BLaER1 (cell line): ENCODE results near the gene TMBIM1.
"Not testable (repeated sequence)": the region's sequence is repeated elsewhere in the genome, so short reads cannot be mapped to it uniquely, and the experiment has no call there.

Source experiments
- H3K27ac ChIP-seq: shearing (Covaris generic); formaldehyde crosslinking; 2 replicates; pipeline ENCODE4 v1.8.1; 2022
- H3K27me3 ChIP-seq: shearing (Covaris generic); formaldehyde crosslinking; 2 replicates; pipeline ENCODE4 v1.8.1; 2022
- H3K36me3 ChIP-seq: shearing (Covaris generic); formaldehyde crosslinking; 2 replicates; pipeline ENCODE4 v1.8.1; 2022
- H3K4me1 ChIP-seq: shearing (Covaris generic); formaldehyde crosslinking; 2 replicates; pipeline ENCODE4 v1.8.1; 2022
- H3K4me2 ChIP-seq: shearing (Covaris generic); formaldehyde crosslinking; 2 replicates; pipeline ENCODE4 v1.8.1; 2022
- H3K4me3 ChIP-seq: shearing (Covaris generic); formaldehyde crosslinking; 2 replicates; pipeline ENCODE4 v1.8.1; 2022
- H3K9ac ChIP-seq: shearing (Covaris generic); formaldehyde crosslinking; 2 replicates; pipeline ENCODE4 v1.8.1; 2022
- H3K9me3 ChIP-seq: shearing (Covaris generic); formaldehyde crosslinking; 2 replicates; pipeline ENCODE4 v1.8.1; 2022
- H4K20me1 ChIP-seq: shearing (Covaris generic); formaldehyde crosslinking; 2 replicates; pipeline ENCODE4 v1.8.1; 2022
- Cebpa-rat ChIP-seq: shearing (Covaris generic); IDR thresholded peaks from 2 replicates; pipeline ENCODE4 v1.8.1; 2022

Gene TMBIM1

GRCh38 chr2:218274586-218274985 lies 17.7 kb downstream of the TMBIM1 start:
- H3K9ac ChIP-seq: no peak overlapping the region; the same call in 1 of the 2 replicates

GRCh38 chr2:218273908-218274249 lies 18.4 kb downstream of the TMBIM1 start:
- Histone ChIP-seq H3K4me2 (no peak overlapping the region), H3K4me3 (no peak overlapping the region), H3K9me3 (no peaks in the 10 kb centered on the region), H3K36me3 (peaks cover 54% of the 10 kb centered on the region), H3K27ac (no peak overlapping the region), H3K9ac (no peak overlapping the region), H3K4me1 (peaks cover 32% of the 10 kb centered on the region), H4K20me1 (peaks cover 8% of the 10 kb centered on the region), H3K27me3 (no peaks in the 10 kb centered on the region)
- no peak for TF ChIP-seq Cebpa-rat

More at GRCh38 chr2:218274586-218274985, 17.7 kb downstream of the TMBIM1 start:
- TF ChIP-seq Cebpa-rat: no peak
- H3K36me3 ChIP-seq: peaks cover 61% of the 10 kb centered on the region
- H3K4me1 ChIP-seq: peaks cover 27% of the 10 kb centered on the region
- no peak overlapping the region for H3K4me3 ChIP-seq
- H4K20me1 ChIP-seq: peaks cover under 1% of the 10 kb centered on the region; the same call in 1 of the 2 replicates
- H3K4me2 ChIP-seq: no peak overlapping the region
- no peaks in the 10 kb centered on the region for H3K27me3 ChIP-seq
- H3K27ac ChIP-seq: no peak overlapping the region
- no peaks in the 10 kb centered on the region for H3K9me3 ChIP-seq

GRCh38 chr2:218273214-218273907 lies 18.9 kb downstream of the TMBIM1 start:
- not testable (repeated sequence) for H3K4me3 ChIP-seq, H3K27me3 ChIP-seq, H3K27ac ChIP-seq, H3K9me3 ChIP-seq, H3K9ac ChIP-seq
- H4K20me1 ChIP-seq: peaks cover 13% of the 10 kb centered on the region
- peaks cover 37% of the 10 kb centered on the region for H3K4me1 ChIP-seq
- H3K36me3 ChIP-seq: peaks cover 49% of the 10 kb centered on the region
- H3K4me2 ChIP-seq: peak overlapping the region; percentile 94

- H3K4me1 ChIP-seq: peaks cover 39% of the 10 kb centered on the region
These were observed 19.6 kb downstream of the TMBIM1 start for GRCh38 chr2:218272531-218273212.

GRCh38 chr2:218271865-218272530 lies 20.3 kb downstream of the TMBIM1 start:
- peak overlapping the region; percentile 84; the same call in 1 of the 2 replicates for H3K4me3 ChIP-seq
- H4K20me1 ChIP-seq: peaks cover 25% of the 10 kb centered on the region
- H3K9ac ChIP-seq: no peak overlapping the region
- H3K4me1 ChIP-seq: peaks cover 39% of the 10 kb centered on the region
- H3K36me3 ChIP-seq: peaks cover 49% of the 10 kb centered on the region
- no peaks in the 10 kb centered on the region for H3K9me3 ChIP-seq
- H3K4me2 ChIP-seq: peak overlapping the region; percentile 94
- no peaks in the 10 kb centered on the region for H3K27me3 ChIP-seq
- no peak for TF ChIP-seq Cebpa-rat
- no peak overlapping the region for H3K27ac ChIP-seq

More at GRCh38 chr2:218272531-218273212, 19.6 kb downstream of the TMBIM1 start:
- Histone ChIP-seq H3K9ac (no peak overlapping the region), H3K27me3 (no peaks in the 10 kb centered on the region), H4K20me1 (peaks cover 18% of the 10 kb centered on the region), H3K36me3 (peaks cover 49% of the 10 kb centered on the region), H3K9me3 (no peaks in the 10 kb centered on the region), H3K4me2 (peak overlapping the region; percentile 94), H3K27ac (no peak overlapping the region), H3K4me3 (0 out of 2 replicates have a peak overlapping the region, but pooled peaks have one; percentile 84)
- no peak for TF ChIP-seq Cebpa-rat

GRCh38 chr2:218271487-218271797 lies 20.9 kb downstream of the TMBIM1 start:
- TF ChIP-seq Cebpa-rat: no peak
- H3K9me3 ChIP-seq: no peaks in the 10 kb centered on the region
- H3K4me3 ChIP-seq: peak overlapping the region; percentile 84
- peak overlapping the region; percentile 81 for H3K9ac ChIP-seq
- peak overlapping the region; percentile 55; the same call in 1 of the 2 replicates for H3K27ac ChIP-seq
- H3K27me3 ChIP-seq: no peaks in the 10 kb centered on the region
- peaks cover 49% of the 10 kb centered on the region for H3K36me3 ChIP-seq
- H3K4me1 ChIP-seq: peaks cover 39% of the 10 kb centered on the region
- H3K4me2 ChIP-seq: peak overlapping the region; percentile 94
- H4K20me1 ChIP-seq: peaks cover 31% of the 10 kb centered on the region

- H3K27me3 ChIP-seq: no peaks in the 10 kb centered on the region
- peaks cover 49% of the 10 kb centered on the region for H3K36me3 ChIP-seq
- peak overlapping the region; percentile 94 for H3K4me2 ChIP-seq
- H3K27ac ChIP-seq: peak overlapping the region; percentile 55
- TF ChIP-seq Cebpa-rat: no peak
- peaks cover 39% of the 10 kb centered on the region for H3K4me1 ChIP-seq
- peak overlapping the region; percentile 81 for H3K9ac ChIP-seq
- peak overlapping the region; percentile 84 for H3K4me3 ChIP-seq
- H3K9me3 ChIP-seq: no peaks in the 10 kb centered on the region
- H4K20me1 ChIP-seq: peaks cover 36% of the 10 kb centered on the region
These were observed 21.4 kb downstream of the TMBIM1 start for GRCh38 chr2:218270721-218271486.

GRCh38 chr2:218269900-218270720 lies 22.2 kb downstream of the TMBIM1 start, which contains the start of the genes AAMP and PNKD:
AAMP (minus strand) TSS chr2:218270137; CDS start chr2:218270086, 51 bp downstream.
PNKD (plus strand) TSS chr2:218270519; CDS start chr2:218270536, 17 bp downstream.
- peaks cover 49% of the 10 kb centered on the region for H3K36me3 ChIP-seq
- peaks cover 39% of the 10 kb centered on the region for H3K4me1 ChIP-seq
- no peaks in the 10 kb centered on the region for H3K9me3 ChIP-seq
- H3K4me3 ChIP-seq: peak within 1 kb of the TSS; percentile 84
- H3K9ac ChIP-seq: peak within 1 kb of the TSS; percentile 89
- H3K27me3 ChIP-seq: no peaks in the 10 kb centered on the region
- H3K4me2 ChIP-seq: peak within 1 kb of the TSS; percentile 98
- H3K27ac ChIP-seq: peak within 1 kb of the TSS; percentile 90
- peaks cover 44% of the 10 kb centered on the region for H4K20me1 ChIP-seq
- TF ChIP-seq Cebpa-rat: no peak
